Superior temporal gyrus (tissue), 1 donor: Measurements from ENCODE around the gene CFD.
"Not testable (repeated sequence)": the region's sequence is repeated elsewhere in the genome, so short reads cannot be mapped to it uniquely, and the experiment has no call there.

ENCODE experiments used
- DNase-seq: peaks from one replicate; pipeline ENCODE4 v3.0.0-alpha.2; 2016; ENCODE audit errors: extremely low spot score

Gene CFD

DNA sequence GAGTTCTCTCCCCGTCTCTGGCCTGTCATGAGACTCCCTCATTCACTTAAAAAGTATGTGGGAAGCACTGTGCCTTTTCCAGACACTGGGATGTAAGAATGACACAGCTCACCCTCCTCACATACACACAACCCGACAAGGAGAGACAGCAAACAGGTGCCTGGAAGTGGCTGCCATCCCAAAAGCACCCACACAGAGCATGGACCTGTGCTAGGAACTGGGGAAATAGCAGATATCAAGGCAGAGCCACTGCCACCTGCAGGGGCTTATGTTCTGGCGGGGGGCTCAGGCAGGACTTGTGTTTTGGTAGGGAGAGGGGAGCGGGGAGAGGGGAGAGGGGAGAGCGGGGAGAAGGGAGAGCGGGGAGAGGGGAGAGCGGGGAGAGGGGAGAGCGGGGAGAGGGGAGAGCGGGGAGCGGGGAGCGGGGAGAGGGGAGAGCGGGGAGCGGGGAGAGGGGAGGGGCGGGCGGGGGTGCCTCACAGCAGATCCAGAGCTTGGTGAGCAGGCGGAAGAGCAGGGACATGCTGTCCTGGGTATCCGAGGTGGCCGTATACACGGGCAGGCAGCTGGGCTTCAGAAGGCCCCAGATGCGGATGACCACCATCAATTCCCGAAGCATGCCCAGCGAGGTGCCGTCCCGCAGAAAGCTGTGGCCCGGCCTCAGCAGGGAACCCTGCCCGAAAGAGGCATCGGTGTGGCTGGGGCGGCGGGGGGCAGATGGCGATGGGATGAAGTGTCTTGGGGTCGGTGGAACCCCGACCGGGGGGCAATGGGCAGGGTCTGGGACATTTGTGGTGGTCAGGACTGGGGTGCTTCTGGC lies 12.2 kb downstream of the CFD start:
- DNase-seq, result no peak

DNA sequence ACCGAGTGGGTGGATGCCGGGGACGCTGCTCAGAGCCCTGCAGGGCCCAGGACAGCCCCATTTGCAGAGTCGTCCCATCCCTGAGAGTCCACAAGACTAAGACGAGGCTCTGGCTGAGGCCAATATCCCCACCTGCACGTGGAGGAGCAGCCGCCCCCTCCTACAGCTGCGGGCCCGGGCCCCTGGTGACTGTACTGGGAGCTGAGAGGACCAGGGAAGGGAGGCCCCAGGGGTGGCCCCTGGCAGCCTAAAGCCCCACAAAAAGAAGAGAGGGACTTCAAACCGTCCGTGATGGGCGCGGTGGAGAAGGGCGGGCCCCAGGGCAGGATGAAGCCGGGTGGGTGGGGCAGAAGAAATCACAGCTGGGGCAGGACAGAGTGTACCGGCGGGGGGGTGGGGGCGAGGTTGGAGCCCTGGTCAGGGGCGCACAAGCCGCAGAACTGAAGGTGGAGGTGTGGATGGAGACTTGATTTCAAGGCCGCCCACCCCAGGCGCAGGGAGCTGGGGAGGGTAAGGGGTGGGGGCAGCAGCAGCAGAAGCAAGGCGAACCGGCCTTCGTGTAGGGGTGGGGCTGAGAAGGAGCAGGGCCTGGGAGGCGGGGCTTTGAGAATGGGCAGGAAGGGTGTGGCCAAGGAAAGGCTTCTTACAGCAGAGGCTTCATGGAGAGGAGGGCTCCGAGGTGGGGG lies 12.9 kb downstream of the CFD start:
- DNase-seq, result no peak

DNA sequence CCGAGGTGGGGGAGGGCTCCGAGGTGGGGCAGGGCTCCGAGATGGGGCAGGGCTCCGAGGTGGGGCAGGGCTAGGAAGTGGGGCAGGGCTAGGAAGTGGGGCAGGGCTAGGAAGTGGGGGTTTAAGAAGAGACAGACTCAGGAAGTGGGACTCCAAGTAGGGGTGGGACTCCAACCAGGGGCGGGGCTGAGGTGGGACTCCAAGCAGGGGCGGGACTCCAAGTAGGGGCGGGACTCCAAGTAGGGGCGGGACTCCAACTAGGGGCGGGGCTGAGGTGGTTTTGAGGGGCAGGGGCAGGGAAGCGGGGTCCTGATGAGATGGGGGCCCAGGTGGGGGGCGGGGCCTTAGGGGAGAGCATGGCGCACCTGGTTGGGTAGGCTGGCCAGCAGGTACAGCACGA lies 13.6 kb downstream of the CFD start:
- DNase-seq, result no peak

DNA sequence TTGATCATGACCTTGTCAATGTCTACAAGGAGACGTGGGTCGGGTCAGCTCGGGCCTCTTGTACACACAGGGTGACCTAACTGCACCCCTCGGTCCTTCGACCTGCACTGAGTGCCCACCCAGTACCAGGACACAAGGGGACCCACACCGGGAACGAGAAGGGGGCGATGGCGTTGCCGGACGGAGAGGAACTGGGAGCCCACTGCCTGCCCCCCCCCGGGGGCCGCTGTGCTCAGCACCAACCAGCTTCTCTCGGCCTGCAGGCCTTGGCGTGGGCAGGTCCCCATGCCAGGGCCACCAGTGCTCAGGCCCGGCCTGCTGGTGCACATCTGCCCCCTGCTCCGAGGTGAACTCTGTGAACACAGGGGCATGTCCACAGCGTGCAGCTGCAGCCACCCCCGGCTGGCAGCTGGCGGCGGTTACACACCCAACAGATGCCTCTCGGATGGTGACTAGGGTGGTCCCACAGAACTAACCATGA lies 14.1 kb downstream of the CFD start:
- DNase-seq, result no peak

DNA sequence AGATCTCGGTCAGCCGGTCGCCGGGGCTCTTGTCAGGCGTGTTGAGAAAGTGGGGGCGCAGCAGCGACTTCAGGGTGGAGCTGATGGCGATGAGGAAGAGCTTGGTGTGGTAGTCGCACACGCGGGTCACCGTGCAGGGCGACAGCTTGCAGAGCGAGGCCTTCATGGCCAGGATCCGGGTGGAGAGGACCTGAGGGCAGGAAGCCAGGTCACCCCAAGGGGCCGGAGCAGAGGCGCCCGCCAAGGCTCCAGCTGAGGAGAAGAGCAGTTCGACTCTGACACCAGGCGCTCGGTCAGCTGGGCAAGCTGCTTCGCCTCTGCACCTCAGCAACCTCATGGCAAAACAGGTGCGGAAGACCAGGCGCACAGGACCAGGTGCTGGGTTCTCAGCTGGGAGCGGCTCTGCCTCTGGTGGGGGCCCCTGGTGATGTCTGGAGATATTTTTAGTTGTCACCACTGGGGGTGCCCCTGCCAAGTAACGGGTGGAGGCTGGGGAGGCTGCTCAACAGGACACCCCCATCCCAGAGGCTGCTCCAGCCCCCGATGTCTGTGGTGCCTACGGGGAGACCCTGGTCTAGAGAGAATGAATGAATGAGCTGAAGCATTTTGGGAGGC lies 15.9 kb downstream of the CFD start:
- no peak for DNase-seq

DNA sequence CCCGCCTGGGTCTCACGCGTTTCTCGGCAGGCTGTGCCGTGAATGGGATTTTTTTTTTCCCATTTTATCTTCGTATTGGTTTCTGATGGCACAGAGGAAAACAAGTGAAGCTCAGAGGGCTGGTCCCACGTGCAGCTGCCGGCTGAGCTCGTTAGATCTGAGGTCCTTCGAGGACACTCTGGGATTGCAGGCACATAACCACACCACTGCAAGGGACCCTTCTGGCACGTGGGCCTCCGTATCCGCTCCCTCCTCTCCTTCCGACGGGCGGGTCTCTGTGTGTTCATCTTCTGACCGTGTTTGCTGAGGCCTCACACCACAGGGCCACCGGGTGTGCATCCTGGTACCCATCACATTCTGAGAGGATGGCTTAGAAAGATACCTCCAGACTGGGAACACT lies 16.6 kb downstream of the CFD start:
- DNase-seq, result no peak

DNA sequence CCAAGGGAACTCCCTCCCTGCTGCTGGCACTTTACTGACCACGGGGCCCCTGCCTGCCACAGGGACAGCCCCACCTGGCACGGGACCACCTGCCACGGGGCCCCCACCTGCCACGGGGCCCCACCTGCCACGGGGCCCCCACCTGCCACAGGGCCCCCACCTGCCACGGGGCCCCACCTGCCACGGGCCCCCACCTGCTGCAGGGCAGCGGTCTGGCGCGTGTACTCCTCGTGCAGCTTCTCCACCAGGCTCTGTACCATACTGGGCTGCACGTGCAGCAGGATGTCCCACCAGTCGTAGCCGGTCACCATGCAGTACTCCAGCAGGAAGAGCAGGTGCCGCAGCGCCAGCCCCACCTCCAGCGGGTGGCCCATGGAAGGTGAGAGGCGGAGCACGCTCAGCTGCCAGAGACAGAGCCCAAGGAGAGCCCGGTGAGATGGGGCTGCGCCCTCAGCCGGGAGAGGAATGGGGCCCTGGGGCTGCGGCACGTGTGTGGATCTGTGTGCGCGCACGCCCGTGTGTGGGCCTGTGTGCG lies 17.4 kb downstream of the CFD start:
- no peak for DNase-seq

DNA sequence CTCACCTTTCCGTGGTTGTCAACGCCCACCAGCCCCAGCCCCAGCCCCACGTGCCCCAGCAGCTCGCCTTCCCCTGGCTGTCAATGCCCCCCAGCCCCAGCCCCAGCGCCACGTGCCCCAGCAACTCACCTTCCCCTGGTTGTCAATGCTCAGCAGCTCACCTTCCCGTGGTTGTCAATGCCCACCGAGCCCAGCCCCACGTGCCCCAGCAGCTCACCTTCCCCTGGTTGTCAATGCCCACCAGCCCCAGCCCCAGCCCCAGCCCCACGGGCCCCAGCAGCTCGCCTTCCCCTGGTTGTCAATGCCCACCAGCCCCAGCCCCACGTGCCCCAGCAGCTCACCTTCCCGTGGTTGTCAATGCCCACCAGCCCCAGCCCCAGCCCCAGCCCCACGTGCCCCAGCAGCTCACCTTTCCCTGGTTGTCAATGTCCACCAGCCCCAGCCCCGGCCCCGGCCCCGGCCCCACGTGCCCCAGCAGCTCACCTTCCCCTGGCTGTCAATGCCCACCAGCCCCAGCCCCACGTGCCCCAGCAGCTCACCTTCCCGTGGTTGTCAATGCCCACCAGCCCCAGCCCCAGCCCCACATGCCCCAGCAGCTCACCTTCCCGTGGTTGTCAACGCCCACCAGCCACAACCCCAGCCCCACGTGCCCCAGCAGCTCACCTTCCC lies 18.7 kb downstream of the CFD start:
- not testable (repeated sequence) for DNase-seq

DNA sequence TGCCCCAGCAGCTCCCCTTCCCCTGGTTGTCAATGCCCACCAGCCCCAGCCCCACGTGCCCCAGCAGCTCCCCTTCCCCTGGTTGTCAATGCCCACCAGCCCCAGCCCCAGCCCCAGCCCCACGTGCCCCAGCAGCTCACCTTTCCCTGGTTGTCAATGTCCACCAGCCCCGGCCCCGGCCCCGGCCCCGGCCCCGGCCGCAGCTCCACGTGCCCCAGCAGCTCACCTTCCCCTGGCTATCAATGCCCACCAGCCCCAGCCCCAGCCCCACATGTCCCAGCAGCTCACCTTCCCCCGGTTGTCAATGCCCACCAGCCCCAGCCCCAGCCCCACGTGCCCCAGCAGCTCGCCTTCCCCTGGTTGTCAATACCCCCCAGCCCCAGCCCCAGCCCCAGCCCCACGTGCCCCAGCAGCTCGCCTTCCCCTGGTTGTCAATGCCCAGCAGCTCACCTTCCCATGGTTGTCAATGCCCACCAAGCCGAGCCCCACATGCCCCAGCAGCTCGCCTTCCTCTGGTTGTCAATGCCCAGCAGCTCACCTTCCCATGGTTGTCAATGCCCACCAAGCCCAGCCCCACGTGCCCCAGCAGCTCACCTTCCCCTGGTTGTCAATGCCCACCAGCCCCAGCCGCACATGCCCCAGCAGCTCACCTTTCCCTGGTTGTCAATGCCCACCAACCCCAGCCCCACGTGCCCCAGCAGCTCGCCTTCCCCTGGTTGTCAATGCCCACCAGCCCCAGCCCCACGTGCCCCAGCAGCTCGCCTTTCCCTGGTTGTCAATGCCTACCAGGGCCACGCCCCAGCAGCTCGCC lies 19.5 kb downstream of the CFD start:
- not testable (repeated sequence) for DNase-seq

DNA sequence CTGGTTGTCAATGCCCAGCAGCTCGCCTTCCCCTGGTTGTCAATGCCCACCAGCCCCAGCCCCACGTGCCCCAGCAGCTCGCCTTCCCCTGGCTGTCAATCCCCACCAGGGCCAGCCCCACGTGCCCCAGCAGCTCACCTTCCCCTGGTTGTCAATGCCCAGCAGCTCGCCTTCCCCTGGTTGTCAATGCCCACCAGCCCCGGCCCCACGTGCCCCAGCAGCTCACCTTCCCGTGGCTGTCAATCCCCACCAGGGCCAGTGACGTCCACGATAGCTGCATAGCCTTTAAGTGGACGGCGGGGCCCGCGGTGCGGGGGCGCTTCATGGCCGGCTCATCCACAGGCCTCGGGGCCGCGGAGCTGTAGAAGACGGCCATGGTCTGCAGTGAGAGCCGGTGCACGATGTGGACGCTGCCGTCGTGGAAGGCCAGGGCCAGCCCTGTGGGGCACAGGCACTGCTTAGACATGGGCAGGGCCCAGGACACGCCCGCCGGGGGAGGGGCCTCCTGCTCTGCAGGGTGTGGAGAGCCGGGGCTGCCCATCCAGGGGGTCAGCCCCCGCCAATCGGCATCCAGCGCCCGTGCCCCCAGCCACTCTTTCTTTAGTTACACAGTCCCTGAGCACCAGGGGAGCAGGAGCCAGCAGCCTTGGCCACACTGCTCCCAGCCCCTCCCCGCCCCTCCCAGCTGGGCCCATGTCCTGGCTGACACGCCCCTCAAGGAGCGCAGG lies 20.4 kb downstream of the CFD start:
- no peak for DNase-seq

DNA sequence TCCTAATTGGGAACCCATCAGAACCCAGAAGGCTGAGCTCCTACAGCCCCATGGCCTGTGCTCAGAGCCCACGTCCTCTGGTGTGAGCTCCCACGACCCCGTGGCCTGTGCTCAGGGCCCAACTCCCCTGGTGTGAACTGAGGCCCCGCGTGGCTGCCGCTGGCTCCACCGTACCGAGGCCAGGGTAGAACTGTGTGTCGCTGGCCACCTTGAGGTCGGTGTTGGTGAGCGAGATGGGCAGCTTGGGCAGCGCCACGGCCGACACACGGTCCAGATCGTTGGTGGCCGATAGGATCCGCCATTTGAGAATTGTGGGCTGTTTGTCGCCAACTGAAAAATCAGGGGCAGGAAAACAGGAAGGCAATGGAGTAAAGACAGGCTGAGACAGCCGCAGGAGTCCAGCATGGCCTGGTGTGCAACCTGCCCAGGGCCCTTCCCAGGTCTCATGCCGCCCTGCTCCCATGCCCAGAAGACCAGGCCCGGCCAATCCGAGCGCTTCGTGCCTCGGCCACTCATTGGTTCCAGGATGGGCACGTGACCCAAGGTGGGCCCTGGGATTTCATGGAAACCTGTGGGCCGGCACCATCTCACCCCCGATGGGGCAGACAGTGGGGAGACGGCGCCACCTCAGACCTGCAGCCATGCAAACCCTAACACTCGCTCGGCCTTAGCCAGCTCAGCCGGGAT lies 22.1 kb downstream of the CFD start:
- no peak for DNase-seq

DNA sequence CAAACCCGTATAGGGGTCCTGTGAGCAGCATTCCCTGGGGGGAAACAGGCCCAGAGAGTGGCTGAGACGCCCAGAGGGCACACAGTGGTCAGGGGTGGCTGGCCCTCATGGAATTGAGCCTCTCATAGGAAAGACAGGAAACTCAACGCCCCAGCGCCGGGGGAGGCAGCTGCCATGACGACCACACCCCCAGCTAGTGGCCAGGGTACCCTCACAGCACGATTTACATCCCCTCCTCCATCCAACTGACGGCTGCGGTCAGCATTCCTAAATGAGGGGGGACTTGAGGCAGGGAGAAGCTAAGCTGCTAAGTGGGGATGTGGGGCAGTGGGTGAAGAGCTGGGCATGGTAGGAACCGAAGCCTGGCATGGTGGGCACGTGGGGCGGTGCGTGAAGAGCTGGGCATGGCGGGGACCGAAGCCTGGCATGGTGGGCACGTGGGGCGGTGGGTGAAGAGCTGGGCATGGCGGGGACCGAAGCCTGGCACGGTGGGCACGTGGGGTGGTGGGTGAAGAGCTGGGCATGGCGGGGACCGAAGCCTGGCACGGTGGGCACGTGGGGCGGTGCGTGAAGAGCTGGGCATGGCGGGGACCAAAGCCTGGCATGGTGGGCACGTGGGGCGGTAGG lies 23.5 kb downstream of the CFD start:
- no peak for DNase-seq

DNA sequence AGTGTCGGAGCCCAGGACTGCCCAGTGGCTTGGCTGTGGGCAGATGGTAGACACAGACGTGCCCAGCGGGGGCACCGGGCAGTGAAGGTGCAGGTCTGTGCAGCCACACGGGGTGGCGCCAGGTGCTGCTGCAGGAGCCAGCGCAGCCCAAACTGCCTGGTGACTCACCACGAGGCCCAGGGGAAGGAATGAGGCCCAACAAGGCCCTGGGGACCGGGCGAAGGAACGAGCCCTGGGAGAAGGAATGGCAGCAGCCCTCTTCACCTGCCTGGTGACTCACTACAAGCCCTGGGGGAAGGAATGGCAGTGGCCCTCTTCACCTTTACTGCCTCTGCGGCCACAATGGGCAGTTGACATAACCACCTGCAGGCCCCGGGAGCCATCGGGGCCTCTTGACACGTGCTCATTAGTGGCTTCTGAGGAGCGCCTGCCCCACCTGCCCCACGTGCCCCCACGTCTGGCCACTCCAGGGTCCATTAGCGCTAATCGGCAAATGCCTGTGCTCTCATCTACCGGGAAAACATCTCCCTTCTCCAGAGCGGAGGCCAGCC lies 24.3 kb downstream of the CFD start:
- no peak for DNase-seq

DNA sequence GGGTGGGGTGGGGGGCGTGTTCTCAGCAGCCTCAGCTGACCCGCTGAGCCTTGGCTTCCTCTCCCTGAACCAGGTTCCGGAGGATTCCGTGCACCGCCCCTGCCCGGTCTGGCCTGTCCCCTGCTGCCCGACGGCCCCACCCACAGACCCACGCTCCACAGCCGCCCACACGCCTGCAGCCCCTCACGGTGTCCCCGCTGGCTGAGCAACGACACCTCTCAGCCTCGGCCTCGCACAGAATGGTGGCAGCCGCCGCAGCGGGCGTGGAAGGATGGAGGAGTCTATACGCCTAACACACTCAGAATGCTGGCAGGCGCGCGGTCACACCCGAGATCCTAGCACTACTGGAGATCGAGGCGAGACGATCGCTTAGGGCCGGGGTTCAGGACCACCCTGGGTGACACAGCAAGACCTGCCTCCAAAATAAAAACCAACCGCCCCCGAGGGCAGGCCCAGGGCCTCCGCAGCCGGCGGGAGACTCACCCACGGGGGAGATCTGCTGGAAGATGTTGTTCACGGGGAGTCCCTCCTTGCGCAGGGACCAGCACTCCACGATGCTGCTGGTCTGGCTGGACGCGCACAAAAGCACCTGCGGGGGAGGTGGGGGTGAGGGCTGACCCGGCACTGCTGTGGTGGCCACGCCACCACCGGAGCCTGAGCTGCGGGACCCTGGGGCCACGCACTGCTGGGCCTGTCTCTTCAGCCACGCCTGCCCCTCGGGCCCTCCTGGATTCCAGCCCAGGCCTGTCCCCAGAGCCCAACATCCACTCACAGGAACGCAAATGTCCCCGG lies 25.2 kb downstream of the CFD start:
- DNase-seq, result no peak

DNA sequence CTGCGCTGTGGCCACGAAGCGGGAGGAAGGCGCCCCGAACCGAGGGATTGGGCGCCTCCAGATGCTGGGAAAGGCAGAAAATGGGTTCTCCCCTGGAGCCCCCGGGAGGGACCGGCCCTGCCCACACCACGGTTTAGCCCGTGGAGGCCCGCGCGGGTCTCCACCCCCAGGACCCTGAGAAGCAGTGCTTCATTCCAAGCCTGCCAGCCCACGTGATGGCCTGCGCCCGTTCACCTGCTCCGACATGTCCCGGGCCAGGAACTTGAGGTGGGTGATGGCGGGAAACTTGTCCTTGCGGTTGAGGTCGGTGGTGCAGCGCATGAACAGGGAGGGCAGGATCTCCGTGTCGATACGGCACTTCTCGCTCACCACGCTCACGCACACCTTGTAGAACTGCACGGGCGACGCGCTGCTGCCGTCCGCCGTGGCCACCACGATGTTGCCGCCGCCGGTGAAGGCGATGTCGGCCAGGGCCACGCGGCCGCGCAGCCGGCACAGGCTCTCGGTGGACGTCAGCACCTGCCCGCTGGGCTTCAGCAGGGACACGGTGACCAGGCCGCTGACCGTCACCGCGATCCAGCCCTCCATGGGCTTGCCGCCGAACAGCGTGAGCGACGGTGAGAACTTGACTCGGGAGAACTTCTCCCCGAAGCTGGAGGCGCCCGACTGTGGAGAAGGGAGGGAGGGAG lies 26.2 kb downstream of the CFD start:
- no peak for DNase-seq

DNA sequence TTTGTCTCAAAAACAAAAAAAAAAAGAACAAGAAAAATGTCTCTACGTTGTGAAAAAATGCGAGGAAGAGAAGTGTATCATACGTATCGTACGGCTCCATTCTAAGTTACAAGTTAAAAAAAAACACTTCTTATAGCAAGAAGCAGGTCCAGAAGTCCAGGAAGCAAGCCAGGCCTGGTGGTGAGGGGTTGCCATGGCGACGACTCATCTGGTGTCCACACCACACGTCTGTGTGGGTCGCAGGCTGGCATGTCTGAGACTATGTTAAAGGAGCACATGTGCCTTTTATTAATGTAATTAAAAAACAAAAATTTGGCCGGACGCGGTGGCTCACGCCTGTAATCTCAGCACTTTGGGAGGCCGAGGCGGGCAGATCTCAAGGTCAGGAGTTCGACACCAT lies 27.6 kb downstream of the CFD start:
- peak; percentile 59 for DNase-seq

DNA sequence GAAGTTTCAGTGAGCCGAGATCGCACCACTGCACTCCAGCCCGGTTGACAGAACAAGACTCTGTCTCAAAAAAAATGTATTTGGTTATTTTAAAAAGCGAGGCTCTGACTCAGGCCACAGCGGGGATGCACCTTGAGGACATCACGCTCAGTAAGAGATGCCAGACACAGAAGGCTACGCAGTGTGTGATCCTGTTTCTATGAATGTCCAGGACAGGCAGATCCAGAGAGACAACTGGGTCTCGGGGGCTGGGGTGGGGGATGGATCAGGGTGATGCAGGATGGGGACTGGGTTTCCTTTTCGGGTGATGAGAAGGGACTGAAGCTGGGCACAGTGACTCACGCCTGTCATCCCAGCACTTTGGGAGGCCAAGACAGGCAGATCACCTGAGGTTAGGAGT lies 28.1 kb downstream of the CFD start:
- DNase-seq, result no peak
